K562 (cell line): Measurements from ENCODE around the gene CEP131. TPM values are rescaled to one million over a fixed set of nuclear protein-coding genes. Genes with fewer than 3 reads are reported as not detected.

Experiments used
- ATAC-seq: fragments of 200-7000 bp; cut with Tn5 transposase; 3 replicates; pipeline ENCODE4 v1.9.1; 2020; ENCODE audit warnings: moderate library complexity
- BruUV-seq: library from RNA; stranded (reverse); fragments of 400-500 nt; replicated peaks from 2 replicates; lab custom pipeline; 2021; lab: Mats Ljungman, UMichigan
- CTCF ChIA-PET: fragments of 300-600 bp; formaldehyde crosslinking; extraction: SDS; loops from one replicate; lab custom pipeline; 2021; ENCODE audit warnings: low intra/inter-chr PET ratio; lab: Yijun Ruan, JAX
- POLR2A ChIA-PET: fragments of 300-600, 350-650 bp; sonication (Branson Sonifier 250); formaldehyde crosslinking; extraction: SDS; loops from one replicate; lab custom pipeline; 2021; ENCODE audit warnings: antibody characterized with exemption, inconsistent platforms; lab: Yijun Ruan, JAX
- DNase-seq, 4 experiments: peaks; one replicate each; pipeline versions ENCODE4 v3.0.0 to v3.0.0-alpha.2; 2011 to 2018; ENCODE audit warnings: low spot score in 3 of 4, mixed read lengths in 3 of 4; ENCODE audit errors: extremely low read depth in 1 of 4
- FAIRE-seq: peaks from 2 replicates; lab custom pipeline; 2011; peaks lifted over from hg19 to GRCh38; lab: Jason Lieb, UNC
- H2AFZ ChIP-seq: 2 replicates; pipeline ENCODE4 v1.6.0; 2011; ENCODE audit warnings: low read depth, low read length, control low read depth, inconsistent platforms
- H3K27ac ChIP-seq: fragments of 200-600 bp; 3 replicates; pipeline ENCODE4 v1.8.0; 2011; ENCODE audit warnings: low read depth, mild to moderate bottlenecking, control low read depth, inconsistent platforms, low read length, moderate library complexity, mixed read lengths; ENCODE audit errors: extremely low read depth
- H3K27me3 ChIP-seq, 2 experiments: fragments of 300-600 bp in 1 of 2; 2 replicates in 1 of 2; 3 replicates in 1 of 2; pipeline versions ENCODE4 v1.6.0 to v1.8.0; 2011; ENCODE audit warnings: inconsistent platforms in 2 of 2, low read length in 2 of 2, mild to moderate bottlenecking in 1 of 2, mixed read lengths in 1 of 2, moderate library complexity in 1 of 2; ENCODE audit not compliant: control insufficient read depth in 2 of 2, insufficient read depth in 2 of 2
- H3K36me3 ChIP-seq: fragments of 300-600 bp; 3 replicates; pipeline ENCODE4 v1.8.0; 2011; ENCODE audit warnings: mild to moderate bottlenecking, low read length, inconsistent platforms; ENCODE audit not compliant: control insufficient read depth, insufficient read depth
- H3K4me1 ChIP-seq, 2 experiments: fragments of 200-600 bp in 1 of 2; replicated peaks in 1 of 2; 2 replicates in 1 of 2; 3 replicates in 1 of 2; pipeline versions ENCODE4 v1.5.1 to v1.8.0; 2011; ENCODE audit warnings: inconsistent platforms in 2 of 2, low read length in 2 of 2, mild to moderate bottlenecking in 1 of 2, mixed read lengths in 1 of 2, moderate library complexity in 1 of 2; ENCODE audit not compliant: control insufficient read depth in 2 of 2, insufficient read depth in 2 of 2
- H3K4me2 ChIP-seq: 2 replicates; pipeline ENCODE4 v1.6.1; 2011; ENCODE audit warnings: low read length, control low read depth, inconsistent platforms, mixed read lengths; ENCODE audit not compliant: insufficient read depth
- H3K4me3 ChIP-seq: fragments of 200-600 bp; sonication (generic), shearing (Covaris generic); 2 replicates; pipeline ENCODE4 v1.5.1; 2016; ENCODE audit warnings: control low read depth, inconsistent platforms
- H3K79me2 ChIP-seq: fragments of 200-600 bp; 3 replicates; pipeline ENCODE4 v1.8.0; 2011; ENCODE audit warnings: low read length, inconsistent platforms; ENCODE audit not compliant: control insufficient read depth, insufficient read depth
- H3K9ac ChIP-seq, 2 experiments: 2 replicates each; pipeline versions ENCODE4 v1.6.0 to v1.6.1; 2011; ENCODE audit warnings: low read depth in 2 of 2, low read length in 2 of 2, control low read depth in 1 of 2, inconsistent platforms in 1 of 2, mild to moderate bottlenecking in 1 of 2, mixed read lengths in 1 of 2; ENCODE audit not compliant: insufficient read depth in 1 of 2
- H3K9me1 ChIP-seq: one replicate; pipeline ENCODE4 v1.6.0; 2011; ENCODE audit warnings: inconsistent platforms, mild to moderate bottlenecking, low read length, moderate library complexity; ENCODE audit not compliant: control insufficient read depth, insufficient read depth
- H3K9me3 ChIP-seq: replicated peaks from 2 replicates; pipeline ENCODE4 v1.5.1; 2011; ENCODE audit warnings: low read depth, low read length, inconsistent platforms; ENCODE audit not compliant: control insufficient read depth, insufficient read depth
- H4K20me1 ChIP-seq: replicated peaks from 2 replicates; pipeline ENCODE4 v1.6.1; 2011; ENCODE audit warnings: low read length, inconsistent platforms, mixed read lengths; ENCODE audit not compliant: control insufficient read depth, insufficient read depth
- ADNP ChIP-seq: fragments of 200-800 bp; sonication (Bioruptor generic); IDR thresholded peaks from 2 replicates; pipeline ENCODE4 v1.6.1; 2016; ENCODE audit warnings: missing genetic modification characterization, missing compliant biosample characterization
- ATF7 ChIP-seq: fragments of 450-650 bp; IDR thresholded peaks from 2 replicates; pipeline ENCODE4 v1.7.1; 2014; ENCODE audit warnings: mild to moderate bottlenecking, moderate library complexity
- MEF2D ChIP-seq: conservative IDR thresholded peaks from 2 replicates; pipeline ENCODE4 v1.6.1; 2016; ENCODE audit warnings: low read depth, missing genetic modification characterization, missing compliant biosample characterization
- MTA3 ChIP-seq: fragments of 450-650 bp; formaldehyde crosslinking; IDR thresholded peaks from 2 replicates; pipeline ENCODE4 v1.6.1; 2017; ENCODE audit warnings: mild to moderate bottlenecking, borderline replicate concordance
- RCOR1 ChIP-seq, 2 experiments: IDR thresholded peaks; 2 replicates each; pipeline ENCODE4 v1.6.1; 2012; ENCODE audit warnings: low read depth in 2 of 2, low read length in 2 of 2, borderline replicate concordance in 1 of 2, improper control_type of control experiment in 1 of 2
- ZNF140 ChIP-seq: fragments of 250-450 bp; sonication (Bioruptor Pico); IDR thresholded peaks from 2 replicates; pipeline ENCODE4 v1.8.0; 2021; ENCODE audit warnings: moderate library complexity, mild to moderate bottlenecking, inconsistent platforms
- ZNF143 ChIP-seq: sonication (generic); formaldehyde crosslinking; IDR thresholded peaks from 2 replicates; pipeline ENCODE4 v1.9.0; 2022; ENCODE audit warnings: mild to moderate bottlenecking, missing genetic modification reagents
- ZNF174 ChIP-seq: fragments of 250-450 bp; sonication (Bioruptor Pico); IDR thresholded peaks from 2 replicates; pipeline ENCODE4 v1.4.0; 2020; ENCODE audit warnings: mild to moderate bottlenecking
- WGBS: fragments of 100-300 bp; shearing (Covaris generic); methylation state at CpG from one replicate; pipeline ENCODE4 v1.1.6; 2016; ENCODE audit warnings: low coverage, mixed read lengths; ENCODE audit not compliant: insufficient coverage; ENCODE audit errors: missing lambda C conversion rate; 5-methylcytosine and 5-hydroxymethylcytosine counted together
- in situ Hi-C: fragments of 300-500 bp; cut with MboI; formaldehyde crosslinking; loops from 4 replicates; pipeline ENCODE4 v1.15.0; 2018; ENCODE audit warnings: inconsistent platforms, mixed read lengths
- intact Hi-C: fragments of 100-400 bp; cut with micrococcal nuclease; formaldehyde crosslinking; loops from 2 replicates; pipeline ENCODE4 v1.14.2; 2022
- polyA plus RNA-seq, 8 experiments: library from polyadenylated mRNA; depleted of rRNA in 4 of 8; stranded (reverse) in 5 of 8; unstranded in 3 of 8; fragments of >200 nt; fragmentation: Nextera tagmentation in 2 of 8; fragmentation: Illumina TruSeq in 1 of 8; extraction: Ambion mirVana in 2 of 8; extraction: Trizol in 1 of 8; gene quantifications; 2 replicates each; pipeline versions ENCODE4 v1.2.1 to v1.2.3, GENCODE V29; 2011 to 2014; ENCODE audit warnings: inconsistent platforms in 1 of 8, missing spikeins in 1 of 8
- total RNA-seq, 7 experiments: library from RNA; depleted of rRNA in 6 of 7; stranded (reverse); fragments of >200 nt in 6 of 7; fragmentation: Illumina TruSeq in 2 of 7; extraction: Trizol in 2 of 7; gene quantifications; 2 replicates each; pipeline versions ENCODE4 v1.2.1 to v1.2.3, GENCODE V29; 2011 to 2021; ENCODE audit warnings: low replicate concordance in 1 of 7
- TF ChIP-seq, protein P1 (sequence below): fragments of 250-450 bp; sonication (Bioruptor Pico); IDR thresholded peaks from 2 replicates; pipeline ENCODE4 v1.8.0; 2022; ENCODE audit warnings: inconsistent platforms
- TF ChIP-seq, protein P2 (sequence below): sonication (generic); formaldehyde crosslinking; IDR thresholded peaks from 2 replicates; pipeline ENCODE4 v1.8.0; 2022; ENCODE audit warnings: mild to moderate bottlenecking, missing genetic modification reagents

Gene CEP131
- total and polyA plus RNA-seq, 9 of the 15 experiments (the other 6 are each of a cell fraction or from before 2014, with no cell fraction given): 0.24 to 21.2 (median 2.3) TPM

DNA sequence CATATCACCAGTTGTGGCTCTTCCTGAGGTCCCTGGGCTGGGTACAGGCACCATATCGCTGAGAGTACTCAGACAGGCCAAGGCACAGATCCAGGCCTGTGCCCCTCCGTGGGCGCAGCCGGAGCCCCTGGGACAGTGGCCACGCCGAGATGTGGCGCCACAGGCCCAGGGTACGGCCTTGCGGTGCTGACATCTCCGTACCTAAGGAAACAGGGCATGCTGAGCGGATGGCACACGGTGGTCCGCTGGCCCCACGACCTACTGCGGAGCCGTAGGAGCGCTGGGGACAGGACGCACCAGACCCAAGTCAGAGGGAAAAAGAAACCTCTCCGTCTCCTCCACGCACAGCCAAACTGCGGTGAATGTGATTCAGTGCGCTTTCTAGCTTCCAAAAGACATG lies 42.8 kb upstream of the CEP131 start:
- intact Hi-C loops: no loop called here
- no peak for TF ChIP-seq MTA3
- no peak for TF ChIP-seq ATF7
- no peak for TF ChIP-seq ADNP
- TF ChIP-seq ZNF143 (CRISPR knock-in tag): no peak
- TF ChIP-seq MEF2D (tag): no peak
- TF ChIP-seq ZNF140 (CRISPR knock-in tag): no peak
- 95% methylated on average over 18 of the region's 22 CpGs for WGBS
- FAIRE-seq (no peak), ATAC-seq (no peak), DNase-seq (no peak)
- H4K20me1 ChIP-seq: no peaks in the 10 kb centered on the region
- POLR2A ChIA-PET: no interaction called here
- no peak overlapping the region for H3K27ac ChIP-seq
- no peaks in the 10 kb centered on the region for H3K9me1 ChIP-seq
- H3K9me3 ChIP-seq: no peaks in the 10 kb centered on the region
- no peak overlapping the region for H3K4me2 ChIP-seq
- H3K4me3 ChIP-seq: no peak overlapping the region
- no peak overlapping the region for H2AFZ ChIP-seq
- no TSS peak for BruUV-seq
- peaks cover 2 to 28% of the 10 kb centered on the region in 2 experiments; a peak in 3 of 5 replicates for H3K4me1 ChIP-seq
- in situ Hi-C loops: no loop called here
- 0 out of 4 replicates have a peak overlapping the region, but pooled peaks of 1 of the 2 experiments have one; percentile 41 for H3K9ac ChIP-seq
- CTCF ChIA-PET: no interaction called here
- H3K36me3 ChIP-seq: peaks cover 68% of the 10 kb centered on the region; the same call in 2 of the 3 replicates
- H3K27me3 ChIP-seq: no peaks in the 10 kb centered on the region
- no peaks in the 10 kb centered on the region for H3K79me2 ChIP-seq

DNA sequence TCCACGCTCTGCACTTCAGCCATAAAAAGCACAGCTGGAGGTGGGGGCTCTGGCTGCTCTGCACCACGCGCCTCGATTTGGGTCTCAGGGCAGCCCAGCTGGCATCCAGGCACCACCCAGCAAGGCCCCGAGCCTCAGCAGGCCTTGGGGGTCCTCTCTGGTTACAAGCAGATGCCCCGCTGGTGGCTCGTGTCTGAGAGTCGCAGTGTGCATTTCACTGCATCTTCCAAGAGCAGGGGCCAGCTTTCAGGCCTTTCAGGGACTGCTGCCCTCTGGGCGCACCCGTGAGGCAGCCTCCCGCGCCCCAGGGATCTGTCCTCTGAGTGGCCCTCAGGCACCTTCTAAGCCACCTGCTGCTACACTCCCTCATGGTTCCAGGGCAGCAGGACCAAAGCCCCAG lies 41.9 kb upstream of the CEP131 start:
- H3K9ac ChIP-seq: peak overlapping the region in 1 of 2 experiments; percentile 47; a peak in 2 of 4 replicates
- H3K79me2 ChIP-seq: no peaks in the 10 kb centered on the region
- in situ Hi-C loops: no loop called here
- DNase-seq: no peak
- CTCF ChIA-PET: interaction anchor here (0.6 kb wide), 1 partner anchor 148 kb away, joined by 3 read pairs; no protein-coding TSS in a partner anchor
- no peak overlapping the region for H3K27ac ChIP-seq
- ATAC-seq: no peak
- no peaks in the 10 kb centered on the region for H4K20me1 ChIP-seq
- intact Hi-C loops: no loop called here
- POLR2A ChIA-PET: no interaction called here
- no peaks in the 10 kb centered on the region for H3K27me3 ChIP-seq
- H3K9me3 ChIP-seq: no peaks in the 10 kb centered on the region
- H2AFZ ChIP-seq: no peak overlapping the region
- no peaks in the 10 kb centered on the region for H3K9me1 ChIP-seq
- no peak overlapping the region for H3K4me3 ChIP-seq
- BruUV-seq: no TSS peak
- H3K36me3 ChIP-seq: peaks cover 69% of the 10 kb centered on the region; the same call in 2 of the 3 replicates
- no peak overlapping the region for H3K4me2 ChIP-seq
- FAIRE-seq: no peak
- H3K4me1 ChIP-seq: peaks cover 2 to 32% of the 10 kb centered on the region in 2 experiments; a peak in 3 of 5 replicates
- WGBS: 97% methylated on average over 9 of the region's 12 CpGs
- TF ChIP-seq, protein P1, sequence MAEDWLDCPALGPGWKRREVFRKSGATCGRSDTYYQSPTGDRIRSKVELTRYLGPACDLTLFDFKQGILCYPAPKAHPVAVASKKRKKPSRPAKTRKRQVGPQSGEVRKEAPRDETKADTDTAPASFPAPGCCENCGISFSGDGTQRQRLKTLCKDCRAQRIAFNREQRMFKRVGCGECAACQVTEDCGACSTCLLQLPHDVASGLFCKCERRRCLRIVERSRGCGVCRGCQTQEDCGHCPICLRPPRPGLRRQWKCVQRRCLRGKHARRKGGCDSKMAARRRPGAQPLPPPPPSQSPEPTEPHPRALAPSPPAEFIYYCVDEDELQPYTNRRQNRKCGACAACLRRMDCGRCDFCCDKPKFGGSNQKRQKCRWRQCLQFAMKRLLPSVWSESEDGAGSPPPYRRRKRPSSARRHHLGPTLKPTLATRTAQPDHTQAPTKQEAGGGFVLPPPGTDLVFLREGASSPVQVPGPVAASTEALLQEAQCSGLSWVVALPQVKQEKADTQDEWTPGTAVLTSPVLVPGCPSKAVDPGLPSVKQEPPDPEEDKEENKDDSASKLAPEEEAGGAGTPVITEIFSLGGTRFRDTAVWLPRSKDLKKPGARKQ (CRISPR knock-in tag): no peak
- TF ChIP-seq, protein P2, sequence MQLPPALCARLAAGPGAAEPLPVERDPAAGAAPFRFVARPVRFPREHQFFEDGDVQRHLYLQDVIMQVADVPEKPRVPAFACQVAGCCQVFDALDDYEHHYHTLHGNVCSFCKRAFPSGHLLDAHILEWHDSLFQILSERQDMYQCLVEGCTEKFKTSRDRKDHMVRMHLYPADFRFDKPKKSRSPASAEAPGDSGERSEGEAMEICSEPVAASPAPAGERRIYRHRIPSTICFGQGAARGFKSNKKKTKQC (CRISPR knock-in tag): no peak
- TF ChIP-seq RCOR1 (IDR thresholded peaks at IDR 0.05; ENCODE audit: borderline replicate concordance in 1 of 2, low read depth in 2 of 2, low read length in 2 of 2) (no peak), ZNF174 (no peak)
